Urothelium cell line (cell line): ENCODE measurements around the gene NINJ2.

Experiments used
- DNase-seq: peaks from one replicate; pipeline ENCODE4 v3.0.0; 2011; ENCODE audit warnings: low spot score, mixed read lengths
- FAIRE-seq: peaks from 2 replicates; lab custom pipeline; 2011; peaks lifted over from hg19 to GRCh38; lab: Jason Lieb, UNC

The NINJ2 gene

DNA sequence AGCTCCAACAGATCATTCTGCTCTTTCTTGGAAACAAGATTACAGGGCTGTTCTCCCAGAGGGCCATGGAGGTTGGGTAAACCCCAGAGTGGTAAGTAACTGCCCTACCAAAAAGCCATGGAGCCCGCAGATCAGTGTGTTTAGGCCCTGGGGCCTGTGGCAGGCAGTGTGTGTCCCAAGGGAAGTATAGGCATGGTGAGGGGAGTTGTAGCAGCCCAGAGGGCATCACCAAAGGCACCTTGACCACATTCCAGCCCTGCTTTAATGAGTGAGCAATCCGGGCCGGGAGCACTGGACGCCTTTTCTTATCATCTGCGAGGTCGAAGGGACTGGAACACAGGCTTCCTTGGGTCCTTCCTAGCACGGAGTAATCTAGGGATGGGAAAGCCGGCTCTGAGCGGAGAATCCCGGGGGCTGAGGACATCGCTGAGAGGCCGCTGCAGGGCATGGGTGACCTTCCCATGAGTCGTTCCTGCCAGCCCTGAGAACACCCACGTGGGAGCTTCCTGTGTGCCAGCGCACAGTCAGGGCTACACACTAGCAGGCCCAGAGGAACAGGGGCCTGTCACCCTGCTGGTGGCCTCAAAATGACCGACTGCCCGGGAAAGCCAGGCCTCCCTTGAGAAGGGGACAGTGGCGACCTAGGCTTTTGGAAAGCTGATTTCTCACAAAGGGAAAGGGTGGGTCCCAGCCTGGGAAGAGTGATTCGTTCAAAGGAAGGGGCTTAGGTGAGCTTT lies 91.3 kb downstream of the NINJ2 start:
- FAIRE-seq: no peak
- DNase-seq: no peak

GRCh38 chr12:570921-571794 lies 92.1 kb downstream of the NINJ2 start:
- DNase-seq (peak; percentile 89), FAIRE-seq (peak; percentile 74)

DNA sequence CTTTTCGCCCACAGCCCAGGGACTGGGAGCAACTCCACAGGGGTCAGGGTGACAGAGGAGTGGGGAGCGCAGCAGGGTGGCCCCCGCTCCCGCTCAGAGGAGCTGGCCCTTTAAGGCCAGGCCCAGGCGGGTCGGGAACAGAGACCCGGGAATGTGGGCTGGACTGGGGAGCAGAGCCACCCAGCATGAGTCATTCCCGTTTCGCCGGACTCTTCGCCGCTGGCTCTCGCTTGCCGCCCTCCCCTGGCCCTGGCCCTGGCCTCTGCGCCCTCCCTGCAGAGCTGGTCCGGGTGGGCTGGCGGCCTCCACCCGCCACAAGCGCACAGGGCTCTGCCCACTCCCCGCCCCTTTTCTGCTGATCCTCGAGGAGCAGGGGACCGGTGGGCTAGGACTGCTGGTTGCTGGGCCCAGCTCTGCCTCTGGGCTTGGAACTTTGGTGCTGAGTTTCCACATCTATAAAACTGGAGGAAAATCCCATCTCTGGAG lies 92.8 kb downstream of the NINJ2 start:
- FAIRE-seq (peak; percentile 81), DNase-seq (peak; percentile 98)

- peak; percentile 93 for FAIRE-seq
Observed at GRCh38 chr12:569803-570434, 93.3 kb downstream of the NINJ2 start.

DNA sequence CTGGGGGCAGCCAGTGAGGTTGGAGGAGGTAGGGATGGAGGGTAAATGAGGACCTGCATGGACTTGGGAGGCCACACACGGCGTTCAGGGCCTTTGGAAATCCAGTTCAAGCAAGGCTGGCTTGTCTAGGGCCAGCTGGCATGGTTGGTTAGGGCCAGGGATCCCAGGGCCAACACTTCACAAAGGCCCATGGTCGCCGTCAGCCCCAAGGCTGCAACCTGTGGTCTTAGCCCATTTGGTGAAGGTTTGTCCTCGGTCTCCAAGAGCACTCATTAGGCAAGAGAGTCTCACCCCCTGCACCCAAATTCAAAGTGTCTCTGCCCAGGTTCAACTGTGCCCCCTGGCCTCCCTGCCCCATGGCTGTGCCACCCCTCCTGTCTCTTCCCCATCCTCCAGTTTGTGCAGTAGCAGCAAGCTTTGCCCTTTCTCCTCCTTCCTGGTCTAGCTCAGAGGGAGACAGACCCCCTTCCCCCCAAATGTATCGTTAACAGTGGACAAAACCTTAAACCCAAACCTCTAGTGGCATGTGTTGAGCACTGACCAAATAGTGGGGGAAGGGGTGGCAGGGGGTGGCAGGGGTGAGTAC lies 94.1 kb downstream of the NINJ2 start:
- DNase-seq (no peak), FAIRE-seq (no peak)

More at GRCh38 chr12:569803-570434, 93.3 kb downstream of the NINJ2 start:
- DNase-seq: peak; percentile 97

DNA sequence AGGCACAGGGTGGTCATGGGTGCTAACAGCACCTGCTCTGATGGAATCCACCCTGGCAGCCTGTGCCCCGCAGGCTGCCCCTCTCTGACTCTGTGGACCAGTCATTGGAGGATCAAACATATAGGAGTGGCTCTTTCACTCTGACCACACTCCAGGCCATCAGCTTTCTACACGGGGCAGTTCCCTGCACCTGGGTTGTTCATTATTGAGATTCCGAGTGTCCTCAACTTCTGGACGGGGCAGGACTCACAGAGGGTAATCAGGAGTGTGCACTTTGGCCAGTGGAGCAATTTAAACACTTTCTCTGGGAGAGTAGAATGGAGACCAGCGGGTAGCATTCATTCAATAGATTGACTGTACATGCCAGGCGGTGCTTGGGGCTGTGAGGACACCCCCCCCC lies 94.8 kb downstream of the NINJ2 start:
- FAIRE-seq: no peak
- no peak for DNase-seq

GRCh38 chr12:565589-566105 lies 97.6 kb downstream of the NINJ2 start:
- FAIRE-seq (peak; percentile 23), DNase-seq (no peak)

GRCh38 chr12:565161-565560 lies 98.1 kb downstream of the NINJ2 start:
- no peak for DNase-seq
- no peak for FAIRE-seq

GRCh38 chr12:563787-564298 lies 99.4 kb downstream of the NINJ2 start:
- FAIRE-seq: peak; percentile 82
- DNase-seq: no peak

DNA sequence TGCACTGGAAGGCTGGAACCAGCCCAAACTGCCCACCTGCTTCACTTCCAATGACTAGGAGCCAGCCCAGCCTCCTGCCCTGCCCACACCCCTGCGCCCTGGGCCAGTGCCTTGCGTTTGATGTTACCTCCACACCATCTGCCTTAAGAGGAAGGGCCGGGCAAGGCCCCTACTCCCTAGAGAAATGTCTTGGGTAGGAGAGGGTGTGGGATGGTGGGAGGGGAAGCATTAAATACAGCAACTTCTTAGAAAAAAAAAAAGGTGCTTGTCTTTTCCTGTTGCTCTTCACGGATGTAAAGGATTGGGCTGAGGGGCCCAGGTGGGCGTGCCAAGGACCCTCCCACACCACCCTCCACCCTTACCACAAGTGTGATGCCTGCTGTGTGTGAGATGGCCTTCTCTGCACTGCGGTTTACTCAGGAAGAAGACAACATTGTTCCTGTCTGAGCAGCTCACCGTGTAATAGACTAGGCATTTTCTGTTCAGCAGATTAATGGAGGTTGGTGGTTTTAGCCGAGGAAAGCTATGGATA lies 99.9 kb downstream of the NINJ2 start:
- DNase-seq (no peak), FAIRE-seq (no peak)

- FAIRE-seq (no peak), DNase-seq (no peak)
Observed at GRCh38 chr12:562634-563033, 100.6 kb downstream of the NINJ2 start.

DNA sequence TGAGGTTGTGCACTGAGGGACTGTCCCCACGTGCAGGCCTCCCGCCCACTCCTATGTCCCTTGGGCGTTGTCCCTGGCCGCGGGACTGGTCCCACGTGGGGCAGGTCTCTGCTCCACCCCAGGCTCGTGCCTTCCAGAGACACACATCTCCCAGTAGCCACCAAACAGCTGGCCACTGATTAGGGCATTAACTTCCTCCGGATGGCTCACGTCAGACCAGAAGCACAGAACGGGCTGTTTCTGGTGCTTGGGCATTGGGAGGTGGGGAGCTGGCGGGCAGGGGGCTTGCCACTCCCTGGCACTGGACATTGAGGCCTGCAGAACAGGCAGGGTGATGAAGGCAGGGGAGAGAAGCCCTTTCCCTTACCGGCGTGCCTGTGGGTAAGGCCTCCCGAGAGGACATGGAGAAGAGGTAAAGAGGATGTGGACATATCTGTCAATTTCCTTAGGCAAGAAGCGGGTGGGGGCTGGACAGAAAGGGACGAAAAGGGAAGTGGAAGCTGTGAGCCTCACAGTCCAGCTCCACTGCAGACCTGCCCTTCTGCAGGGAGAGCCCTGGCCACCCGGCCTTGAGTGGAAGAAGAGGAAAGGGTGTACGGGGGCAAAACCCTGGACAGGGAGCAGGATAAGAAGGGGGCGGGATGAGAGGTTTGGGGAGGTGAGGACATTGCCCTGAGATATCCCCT lies 101.2 kb downstream of the NINJ2 start:
- DNase-seq: no peak
- FAIRE-seq: no peak

- DNase-seq (no peak), FAIRE-seq (no peak)
Observed at GRCh38 chr12:561391-561705, 101.9 kb downstream of the NINJ2 start.

GRCh38 chr12:560691-561390 lies 102.4 kb downstream of the NINJ2 start:
- DNase-seq (no peak), FAIRE-seq (no peak)

- no peak for FAIRE-seq
Observed at GRCh38 chr12:559906-560455, 103.3 kb downstream of the NINJ2 start.

GRCh38 chr12:559208-559905 lies 103.9 kb downstream of the NINJ2 start:
- FAIRE-seq (peak; percentile 56), DNase-seq (no peak)

More at GRCh38 chr12:559906-560455, 103.3 kb downstream of the NINJ2 start:
- no peak for DNase-seq

DNA sequence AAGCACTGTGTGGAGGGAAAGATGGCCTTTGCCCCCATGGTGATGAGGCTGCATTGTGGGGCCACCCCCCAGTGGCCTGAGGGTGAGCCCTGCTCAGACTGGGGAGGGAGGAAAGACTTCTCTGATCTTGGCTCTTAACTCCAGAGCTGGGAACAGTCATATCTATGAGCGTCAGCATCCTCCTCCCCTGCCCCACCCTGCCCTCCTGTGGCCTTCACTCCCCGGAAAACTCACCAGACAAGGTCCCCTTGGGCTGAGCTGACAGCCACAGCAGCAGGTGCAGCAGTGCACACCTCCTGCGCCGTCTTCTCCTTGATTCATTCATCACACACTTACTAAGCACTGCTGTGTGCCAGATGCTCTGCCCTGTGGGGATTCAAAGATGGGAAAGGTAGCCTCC lies 104.7 kb downstream of the NINJ2 start:
- no peak for DNase-seq
- FAIRE-seq: no peak

GRCh38 chr12:556498-556897 lies 106.7 kb downstream of the NINJ2 start:
- DNase-seq: no peak
- peak; percentile 59 for FAIRE-seq

DNA sequence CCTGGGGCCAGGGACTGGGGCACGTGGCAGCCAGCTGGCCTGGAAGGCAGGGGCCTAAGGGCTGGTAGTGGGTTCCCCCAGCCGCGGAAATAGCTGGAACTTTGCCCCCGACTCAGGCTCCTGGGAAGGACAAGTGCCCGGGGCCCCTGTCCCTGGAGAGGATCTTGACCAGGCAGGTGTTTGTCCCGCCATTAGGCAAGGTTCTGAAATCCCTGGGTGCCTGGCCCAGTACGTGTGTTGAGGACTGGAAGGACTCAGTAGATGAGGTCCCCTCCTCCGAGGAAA lies 109.3 kb downstream of the NINJ2 start:
- FAIRE-seq (no peak), DNase-seq (no peak)
